K562 (cell line): ENCODE measurements around the gene FLVCR2. TPM values are rescaled to one million over a fixed set of nuclear protein-coding genes. Genes with fewer than 3 reads are reported as not detected.

Source experiments
- ATAC-seq: fragments of 200-7000 bp; cut with Tn5 transposase; 3 replicates; pipeline ENCODE4 v1.9.1; 2020; ENCODE audit warnings: moderate library complexity
- BruUV-seq: library from RNA; stranded (reverse); fragments of 400-500 nt; replicated peaks from 2 replicates; lab custom pipeline; 2021; lab: Mats Ljungman, UMichigan
- CTCF ChIA-PET: fragments of 300-600 bp; formaldehyde crosslinking; extraction: SDS; loops from one replicate; lab custom pipeline; 2021; ENCODE audit warnings: low intra/inter-chr PET ratio; lab: Yijun Ruan, JAX
- POLR2A ChIA-PET: fragments of 300-600, 350-650 bp; sonication (Branson Sonifier 250); formaldehyde crosslinking; extraction: SDS; loops from one replicate; lab custom pipeline; 2021; ENCODE audit warnings: antibody characterized with exemption, inconsistent platforms; lab: Yijun Ruan, JAX
- DNase-seq, 4 experiments: peaks; one replicate each; pipeline versions ENCODE4 v3.0.0 to v3.0.0-alpha.2; 2011 to 2018; ENCODE audit warnings: low spot score in 3 of 4, mixed read lengths in 3 of 4; ENCODE audit errors: extremely low read depth in 1 of 4
- FAIRE-seq: peaks from 2 replicates; lab custom pipeline; 2011; peaks lifted over from hg19 to GRCh38; lab: Jason Lieb, UNC
- H2AFZ ChIP-seq: 2 replicates; pipeline ENCODE4 v1.6.0; 2011; ENCODE audit warnings: low read depth, low read length, control low read depth, inconsistent platforms
- H3K27ac ChIP-seq: fragments of 200-600 bp; 3 replicates; pipeline ENCODE4 v1.8.0; 2011; ENCODE audit warnings: low read depth, mild to moderate bottlenecking, control low read depth, inconsistent platforms, low read length, moderate library complexity, mixed read lengths; ENCODE audit errors: extremely low read depth
- H3K27me3 ChIP-seq, 2 experiments: fragments of 300-600 bp in 1 of 2; 2 replicates in 1 of 2; 3 replicates in 1 of 2; pipeline versions ENCODE4 v1.6.0 to v1.8.0; 2011; ENCODE audit warnings: inconsistent platforms in 2 of 2, low read length in 2 of 2, mild to moderate bottlenecking in 1 of 2, mixed read lengths in 1 of 2, moderate library complexity in 1 of 2; ENCODE audit not compliant: control insufficient read depth in 2 of 2, insufficient read depth in 2 of 2
- H3K36me3 ChIP-seq: fragments of 300-600 bp; 3 replicates; pipeline ENCODE4 v1.8.0; 2011; ENCODE audit warnings: mild to moderate bottlenecking, low read length, inconsistent platforms; ENCODE audit not compliant: control insufficient read depth, insufficient read depth
- H3K4me1 ChIP-seq, 2 experiments: fragments of 200-600 bp in 1 of 2; replicated peaks in 1 of 2; 2 replicates in 1 of 2; 3 replicates in 1 of 2; pipeline versions ENCODE4 v1.5.1 to v1.8.0; 2011; ENCODE audit warnings: inconsistent platforms in 2 of 2, low read length in 2 of 2, mild to moderate bottlenecking in 1 of 2, mixed read lengths in 1 of 2, moderate library complexity in 1 of 2; ENCODE audit not compliant: control insufficient read depth in 2 of 2, insufficient read depth in 2 of 2
- H3K4me2 ChIP-seq: 2 replicates; pipeline ENCODE4 v1.6.1; 2011; ENCODE audit warnings: low read length, control low read depth, inconsistent platforms, mixed read lengths; ENCODE audit not compliant: insufficient read depth
- H3K4me3 ChIP-seq: fragments of 200-600 bp; sonication (generic), shearing (Covaris generic); 2 replicates; pipeline ENCODE4 v1.5.1; 2016; ENCODE audit warnings: control low read depth, inconsistent platforms
- H3K79me2 ChIP-seq: fragments of 200-600 bp; 3 replicates; pipeline ENCODE4 v1.8.0; 2011; ENCODE audit warnings: low read length, inconsistent platforms; ENCODE audit not compliant: control insufficient read depth, insufficient read depth
- H3K9ac ChIP-seq, 2 experiments: 2 replicates each; pipeline versions ENCODE4 v1.6.0 to v1.6.1; 2011; ENCODE audit warnings: low read depth in 2 of 2, low read length in 2 of 2, control low read depth in 1 of 2, inconsistent platforms in 1 of 2, mild to moderate bottlenecking in 1 of 2, mixed read lengths in 1 of 2; ENCODE audit not compliant: insufficient read depth in 1 of 2
- H3K9me1 ChIP-seq: one replicate; pipeline ENCODE4 v1.6.0; 2011; ENCODE audit warnings: inconsistent platforms, mild to moderate bottlenecking, low read length, moderate library complexity; ENCODE audit not compliant: control insufficient read depth, insufficient read depth
- H3K9me3 ChIP-seq: replicated peaks from 2 replicates; pipeline ENCODE4 v1.5.1; 2011; ENCODE audit warnings: low read depth, low read length, inconsistent platforms; ENCODE audit not compliant: control insufficient read depth, insufficient read depth
- H4K20me1 ChIP-seq: replicated peaks from 2 replicates; pipeline ENCODE4 v1.6.1; 2011; ENCODE audit warnings: low read length, inconsistent platforms, mixed read lengths; ENCODE audit not compliant: control insufficient read depth, insufficient read depth
- ATF1 ChIP-seq, 2 experiments: fragments of 450-650 bp in 1 of 2; IDR thresholded peaks; 2 replicates each; pipeline ENCODE4 v1.6.1; 2016; ENCODE audit warnings: missing compliant biosample characterization in 1 of 2, missing genetic modification characterization in 1 of 2
- CBFA2T3 ChIP-seq: fragments of 450-650 bp; IDR thresholded peaks from 2 replicates; pipeline ENCODE4 v1.6.1; 2017
- CBX1 ChIP-seq: sonication (generic); IDR thresholded peaks from 2 replicates; pipeline ENCODE4 v1.6.1; 2016; ENCODE audit warnings: antibody characterized with exemption, low read depth, mild to moderate bottlenecking
- CBX2 ChIP-seq: fragments of 200-600 bp; sonication (generic); IDR thresholded peaks from one replicate; pipeline ENCODE4 v1.6.1; 2012; ENCODE audit warnings: mild to moderate bottlenecking, low read length, inconsistent platforms; ENCODE audit not compliant: insufficient read depth, poor library complexity, severe bottlenecking
- CREB1 ChIP-seq, 2 experiments: sonication (generic) in 1 of 2; formaldehyde crosslinking in 1 of 2; IDR thresholded peaks; 2 replicates each; pipeline versions ENCODE4 v1.6.1 to v1.8.0; 2012 to 2022; ENCODE audit warnings: inconsistent platforms in 1 of 2, mild to moderate bottlenecking in 1 of 2, missing genetic modification reagents in 1 of 2, moderate library complexity in 1 of 2
- ELF2 ChIP-seq: fragments of 250-450 bp; sonication (Bioruptor Pico); IDR thresholded peaks from 2 replicates; pipeline ENCODE4 v1.5.0; 2021; ENCODE audit warnings: mild to moderate bottlenecking
- HCFC1 ChIP-seq: IDR thresholded peaks from 2 replicates; pipeline ENCODE4 v1.6.1; 2012; ENCODE audit warnings: low read depth, low read length, improper control_type of control experiment
- HDAC2 ChIP-seq: fragments of 450-650 bp; IDR thresholded peaks from 2 replicates; pipeline ENCODE4 v1.6.1; 2016; ENCODE audit warnings: mild to moderate bottlenecking
- HDAC3 ChIP-seq: fragments of 450-650 bp; IDR thresholded peaks from 2 replicates; pipeline ENCODE4 v1.6.1; 2018; ENCODE audit warnings: borderline replicate concordance, mild to moderate bottlenecking, moderate library complexity; ENCODE audit not compliant: partially characterized antibody
- KAT2B ChIP-seq: IDR thresholded peaks from one replicate; pipeline ENCODE4 v1.6.1; 2012; ENCODE audit warnings: low read depth, mild to moderate bottlenecking, control low read depth, inconsistent platforms, low read length, moderate library complexity
- KLF16 ChIP-seq: IDR thresholded peaks from 2 replicates; pipeline ENCODE4 v1.6.1; 2016; ENCODE audit warnings: antibody characterized with exemption
- MIER1 ChIP-seq: fragments of 450-650 bp; IDR thresholded peaks from 2 replicates; pipeline ENCODE4 v1.6.1; 2016; ENCODE audit warnings: antibody characterized with exemption, mild to moderate bottlenecking, low read depth
- NCOA1 ChIP-seq: fragments of 450-650 bp; IDR thresholded peaks from 2 replicates; pipeline ENCODE4 v1.6.1; 2016; ENCODE audit warnings: low read depth
- NR1H2 ChIP-seq: sonication (generic); formaldehyde crosslinking; IDR thresholded peaks from 2 replicates; pipeline ENCODE4 v1.4.0; 2020; ENCODE audit warnings: mild to moderate bottlenecking, missing genetic modification reagents
- PHB2 ChIP-seq: fragments of 450-650 bp; IDR thresholded peaks from 2 replicates; pipeline ENCODE4 v1.6.1; 2017; ENCODE audit warnings: low read depth
- PML ChIP-seq: IDR thresholded peaks from 2 replicates; pipeline ENCODE4 v1.6.1; 2012; ENCODE audit warnings: low read length, inconsistent platforms
- POLR2AphosphoS5 ChIP-seq: IDR thresholded peaks from 2 replicates; pipeline ENCODE4 v1.6.1; 2011; ENCODE audit warnings: mild to moderate bottlenecking, low read depth, low read length, moderate library complexity; ENCODE audit not compliant: control insufficient read depth, insufficient read depth
- RCOR1 ChIP-seq, 2 experiments: IDR thresholded peaks; 2 replicates each; pipeline ENCODE4 v1.6.1; 2012; ENCODE audit warnings: low read depth in 2 of 2, low read length in 2 of 2, borderline replicate concordance in 1 of 2, improper control_type of control experiment in 1 of 2
- SMAD1 ChIP-seq: fragments of 150-350 bp; IDR thresholded peaks from 2 replicates; pipeline ENCODE4 v1.6.1; 2014; ENCODE audit warnings: low read length, low read depth; ENCODE audit not compliant: partially characterized antibody
- SMARCA5 ChIP-seq: fragments of 450-650 bp; IDR thresholded peaks from 2 replicates; pipeline ENCODE4 v1.6.1; 2016
- TCF3 ChIP-seq: sonication (generic); formaldehyde crosslinking; IDR thresholded peaks from 2 replicates; pipeline ENCODE4 v1.4.0; 2020; ENCODE audit warnings: mild to moderate bottlenecking, missing genetic modification reagents
- ZNF165 ChIP-seq: fragments of 250-450 bp; sonication (Bioruptor Pico); IDR thresholded peaks from 2 replicates; pipeline ENCODE4 v1.4.0; 2020; ENCODE audit warnings: borderline replicate concordance
- ZNF561 ChIP-seq: fragments of 450-650 bp; formaldehyde crosslinking; conservative IDR thresholded peaks from 2 replicates; pipeline ENCODE4 v1.4.0; 2020; ENCODE audit warnings: mild to moderate bottlenecking, moderate library complexity
- ZNF764 ChIP-seq: fragments of 250-450 bp; sonication (Bioruptor Pico); IDR thresholded peaks from 2 replicates; pipeline ENCODE4 v1.4.0; 2020; ENCODE audit warnings: low read depth, mild to moderate bottlenecking, moderate library complexity
- ZNF79 ChIP-seq: fragments of 250-450 bp; sonication (Bioruptor Pico); IDR thresholded peaks from 2 replicates; pipeline ENCODE4 v1.4.0; 2020; ENCODE audit warnings: low read depth, mild to moderate bottlenecking, moderate library complexity
- WGBS: fragments of 100-300 bp; shearing (Covaris generic); methylation state at CpG from one replicate; pipeline ENCODE4 v1.1.6; 2016; ENCODE audit warnings: low coverage, mixed read lengths; ENCODE audit not compliant: insufficient coverage; ENCODE audit errors: missing lambda C conversion rate; 5-methylcytosine and 5-hydroxymethylcytosine counted together
- in situ Hi-C: fragments of 300-500 bp; cut with MboI; formaldehyde crosslinking; loops from 4 replicates; pipeline ENCODE4 v1.15.0; 2018; ENCODE audit warnings: inconsistent platforms, mixed read lengths
- intact Hi-C: fragments of 100-400 bp; cut with micrococcal nuclease; formaldehyde crosslinking; loops from 2 replicates; pipeline ENCODE4 v1.14.2; 2022
- polyA plus RNA-seq, 8 experiments: library from polyadenylated mRNA; depleted of rRNA in 4 of 8; stranded (reverse) in 5 of 8; unstranded in 3 of 8; fragments of >200 nt; fragmentation: Nextera tagmentation in 2 of 8; fragmentation: Illumina TruSeq in 1 of 8; extraction: Ambion mirVana in 2 of 8; extraction: Trizol in 1 of 8; gene quantifications; 2 replicates each; pipeline versions ENCODE4 v1.2.1 to v1.2.3, GENCODE V29; 2011 to 2014; ENCODE audit warnings: inconsistent platforms in 1 of 8, missing spikeins in 1 of 8
- total RNA-seq, 7 experiments: library from RNA; depleted of rRNA in 6 of 7; stranded (reverse); fragments of >200 nt in 6 of 7; fragmentation: Illumina TruSeq in 2 of 7; extraction: Trizol in 2 of 7; gene quantifications; 2 replicates each; pipeline versions ENCODE4 v1.2.1 to v1.2.3, GENCODE V29; 2011 to 2021; ENCODE audit warnings: low replicate concordance in 1 of 7

Gene FLVCR2
- total and polyA plus RNA-seq, 9 of the 15 experiments (the other 6 are each of a cell fraction or from before 2014, with no cell fraction given), result 1.5 TPM; not detected in 8

DNA sequence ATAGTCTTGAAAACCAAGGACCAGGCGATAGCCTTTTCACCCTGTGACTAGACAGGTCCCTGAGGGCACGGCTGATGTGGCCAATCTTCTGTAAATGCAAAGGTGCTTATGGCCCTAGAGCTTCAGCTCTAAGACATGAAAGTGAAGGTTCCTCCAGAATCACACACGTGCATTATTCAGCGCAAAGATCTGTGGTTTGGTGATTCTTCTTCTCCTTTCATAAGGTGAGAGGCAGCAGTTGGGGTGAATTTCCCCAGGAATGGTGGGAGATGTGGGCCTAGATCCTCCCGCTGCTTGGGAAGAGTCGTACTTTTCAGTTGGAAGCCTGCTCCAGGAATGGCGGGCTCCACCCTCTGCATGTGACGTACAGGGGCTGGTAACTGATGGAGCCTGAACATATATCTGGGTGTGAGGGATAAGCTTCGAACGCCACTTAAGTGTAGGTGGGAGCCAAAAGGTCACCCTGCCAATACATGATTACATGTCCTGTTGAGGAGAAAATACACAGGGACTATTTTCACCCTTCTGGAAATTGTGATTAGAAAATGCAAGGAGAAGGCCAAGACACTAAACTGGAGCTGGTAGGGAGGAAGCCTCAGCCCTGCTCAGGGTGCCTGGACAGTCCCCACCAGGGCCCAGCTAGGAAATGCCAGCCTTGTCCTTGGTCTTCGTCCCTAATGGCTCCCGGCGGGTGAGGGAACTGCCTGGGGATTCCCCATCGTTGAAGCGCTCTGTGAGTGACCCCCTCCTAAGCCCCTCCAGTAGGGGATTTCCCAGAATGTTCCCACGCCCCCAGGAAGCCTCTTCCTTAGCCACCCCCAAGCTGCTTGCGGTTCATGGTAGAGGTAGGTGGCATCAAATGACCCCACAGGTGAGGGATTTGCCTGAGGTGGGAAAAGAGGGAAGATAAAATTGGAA lies 38.6 kb upstream of the FLVCR2 start:
- FAIRE-seq (peak; percentile 89), ATAC-seq (peak; percentile 73), DNase-seq (peak; percentile 54 to 79 (median 67))
- peak overlapping the region; percentile 63; the same call in 1 of the 2 replicates for H3K4me2 ChIP-seq
- H3K27ac ChIP-seq, result peak overlapping the region; percentile 49; the same call in 2 of the 3 replicates
- H3K9ac ChIP-seq, result peak overlapping the region; percentile 0 to 65; a peak in 2 of 4 replicates
- in situ Hi-C loops (no loop called here), intact Hi-C loops (no loop called here)
- H3K4me3 ChIP-seq, result no peak overlapping the region
- H3K79me2 ChIP-seq, result no peaks in the 10 kb centered on the region
- H4K20me1 ChIP-seq, result no peaks in the 10 kb centered on the region
- H3K27me3 ChIP-seq, result no peaks in the 10 kb centered on the region
- WGBS, result 18% methylated on average over 16 of the region's 17 CpGs
- peaks cover 11 to 22% of the 10 kb centered on the region in 2 experiments; a peak in 4 of 5 replicates for H3K4me1 ChIP-seq
- H3K9me3 ChIP-seq, result no peaks in the 10 kb centered on the region
- ChIA-PET POLR2A (interaction anchor here (0.7 kb wide), 1 partner anchor 997 kb away, joined by 3 read pairs; no protein-coding TSS in a partner anchor), CTCF (no interaction called here)
- no peaks in the 10 kb centered on the region for H3K9me1 ChIP-seq
- BruUV-seq, result no TSS peak
- no peaks in the 10 kb centered on the region for H3K36me3 ChIP-seq
- H2AFZ ChIP-seq, result peak overlapping the region; percentile 87
- TF ChIP-seq MIER1, result no peak
- TF ChIP-seq POLR2AphosphoS5, result peak; percentile 89
- TF ChIP-seq HDAC3, result peak; percentile 28
- peak; percentile 95 for TF ChIP-seq TCF3
- peak; percentile 53; the same call in 1 of the 2 replicates for TF ChIP-seq NCOA1
- TF ChIP-seq NR1H2 (CRISPR knock-in tag), result no peak
- TF ChIP-seq CREB1 (IDR thresholded peaks at IDR 0.05), result peak; percentile 40; the same call in 1 of the 2 replicates
- no peak for TF ChIP-seq CREB1 (CRISPR knock-in tag; IDR thresholded peaks at IDR 0.05)
- no peak for TF ChIP-seq ZNF165 (CRISPR knock-in tag)
- TF ChIP-seq ATF1 (CRISPR knock-in tag; IDR thresholded peaks at IDR 0.05), result no peak
- TF ChIP-seq ATF1 (tag; IDR thresholded peaks at IDR 0.05), result peak; percentile 42; the same call in 1 of the 2 replicates
- no peak for TF ChIP-seq ZNF561 (CRISPR knock-in tag)
- no peak for TF ChIP-seq HCFC1
- TF ChIP-seq ELF2, result no peak
- TF ChIP-seq SMAD1, result no peak
- no peak for TF ChIP-seq ZNF79
- TF ChIP-seq PML, result peak; percentile 91
- TF ChIP-seq CBX1, result no peak
- peak; percentile 97 for TF ChIP-seq CBFA2T3
- peak; percentile 76; the same call in 1 of the 2 replicates for TF ChIP-seq KLF16
- peak in 1 of 2 experiments; percentile 21; a peak in 2 of 4 replicates for TF ChIP-seq RCOR1 (IDR thresholded peaks at IDR 0.05; ENCODE audit: borderline replicate concordance in 1 of 2, low read depth in 2 of 2, low read length in 2 of 2)
- TF ChIP-seq KAT2B, result no peak
- TF ChIP-seq HDAC2, result no peak
- TF ChIP-seq SMARCA5, result no peak
- peak; percentile 73; the same call in 1 of the 2 replicates for TF ChIP-seq PHB2
- TF ChIP-seq CBX2, result no peak
- no peak for TF ChIP-seq ZNF764 (CRISPR knock-in tag)
